ENCODE measurements around the gene THRSP. TPM values are rescaled to one million over a fixed set of nuclear protein-coding genes. Genes with fewer than 3 reads are reported as not detected.
"Not testable (repeated sequence)": the region's sequence is repeated elsewhere in the genome, so short reads cannot be mapped to it uniquely, and the experiment has no call there.

THRSP gene
- total RNA-seq, 1 donor from 2014 or later, result not detected

- DNase-seq (ENCODE audit: low spot score), result no peak
These were observed 2.8 kb downstream of the THRSP start for GRCh38 chr11:78066471-78066870.

- no peak for DNase-seq (ENCODE audit: low spot score)
These were observed 4.0 kb downstream of the THRSP start for GRCh38 chr11:78067704-78068103.

- DNase-seq (ENCODE audit: low spot score), result no peak
These were observed 5.8 kb downstream of the THRSP start for GRCh38 chr11:78069465-78069864.

- no peak for DNase-seq (ENCODE audit: low spot score)
These were observed 7.0 kb downstream of the THRSP start for GRCh38 chr11:78070621-78071020.

- no peak for DNase-seq (ENCODE audit: low spot score)
These were observed 8.1 kb downstream of the THRSP start for GRCh38 chr11:78071717-78072116.

GRCh38 chr11:78072455-78072854 is 8.8 kb downstream of the THRSP start:
- DNase-seq (ENCODE audit: low spot score), result no peak

GRCh38 chr11:78074756-78075155 is 11.1 kb downstream of the THRSP start:
- no peak for DNase-seq (ENCODE audit: low spot score)

- no peak for DNase-seq (ENCODE audit: low spot score)
These were observed 13.2 kb downstream of the THRSP start for GRCh38 chr11:78076733-78077403.

- DNase-seq (ENCODE audit: low spot score), result not testable (repeated sequence)
These were observed 13.9 kb downstream of the THRSP start for GRCh38 chr11:78077592-78077991.

GRCh38 chr11:78078218-78079167 is 14.8 kb downstream of the THRSP start:
- DNase-seq (ENCODE audit: low spot score), result no peak

- DNase-seq (ENCODE audit: low spot score), result peak; percentile 80
These were observed 15.8 kb downstream of the THRSP start, which contains the start of gene NDUFC2 for GRCh38 chr11:78079232-78080083. TSS of gene NDUFC2 (minus strand) at chr11:78079862. CDS start at chr11:78079744, 118 bp downstream.

- DNase-seq (ENCODE audit: low spot score), result no peak
These were observed 16.6 kb downstream of the THRSP start for GRCh38 chr11:78080084-78080817.

- DNase-seq (ENCODE audit: low spot score), result no peak
These were observed 17.3 kb downstream of the THRSP start for GRCh38 chr11:78080818-78081495.

GRCh38 chr11:78081583-78081982 is 17.9 kb downstream of the THRSP start:
- DNase-seq (ENCODE audit: low spot score), result no peak

GRCh38 chr11:78082146-78082545 is 18.5 kb downstream of the THRSP start:
- DNase-seq (ENCODE audit: low spot score), result no peak

GRCh38 chr11:78083021-78083420 is 19.4 kb downstream of the THRSP start:
- DNase-seq (ENCODE audit: low spot score), result no peak

GRCh38 chr11:78084506-78084905 is 20.8 kb downstream of the THRSP start:
- not testable (repeated sequence) for DNase-seq (ENCODE audit: low spot score)

GRCh38 chr11:78085972-78086371 is 22.3 kb downstream of the THRSP start:
- DNase-seq (ENCODE audit: low spot score), result no peak

GRCh38 chr11:78086521-78087074 is 22.9 kb downstream of the THRSP start:
- not testable (repeated sequence) for DNase-seq (ENCODE audit: low spot score)

- DNase-seq (ENCODE audit: low spot score), result no peak
These were observed 30.6 kb downstream of the THRSP start for GRCh38 chr11:78094250-78094649.

Data from mucosa of gallbladder (tissue), 1 donor.